NCI-H2029 (cell line): ENCODE data around the gene RGS21.
"Not testable (repeated sequence)": the region's sequence is repeated elsewhere in the genome, so short reads cannot be mapped to it uniquely, and the experiment has no call there.

Experiments used
- DNase-seq: peaks from one replicate; lab custom pipeline; 2025; lab: John Stamatoyannopoulos, UW

RGS21 gene, protein sequence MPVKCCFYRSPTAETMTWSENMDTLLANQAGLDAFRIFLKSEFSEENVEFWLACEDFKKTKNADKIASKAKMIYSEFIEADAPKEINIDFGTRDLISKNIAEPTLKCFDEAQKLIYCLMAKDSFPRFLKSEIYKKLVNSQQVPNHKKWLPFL

GRCh38 chr1:192316942-192317450 lies at the start of gene RGS21:
Gene RGS21, plus strand, starts transcription at chr1:192316992. Its CDS starts 26,045 bp downstream, at chr1:192343037.
- DNase-seq: no peak

GRCh38 chr1:192268468-192269052 lies 48.2 kb upstream of the RGS21 start:
- DNase-seq: no peak

DNA sequence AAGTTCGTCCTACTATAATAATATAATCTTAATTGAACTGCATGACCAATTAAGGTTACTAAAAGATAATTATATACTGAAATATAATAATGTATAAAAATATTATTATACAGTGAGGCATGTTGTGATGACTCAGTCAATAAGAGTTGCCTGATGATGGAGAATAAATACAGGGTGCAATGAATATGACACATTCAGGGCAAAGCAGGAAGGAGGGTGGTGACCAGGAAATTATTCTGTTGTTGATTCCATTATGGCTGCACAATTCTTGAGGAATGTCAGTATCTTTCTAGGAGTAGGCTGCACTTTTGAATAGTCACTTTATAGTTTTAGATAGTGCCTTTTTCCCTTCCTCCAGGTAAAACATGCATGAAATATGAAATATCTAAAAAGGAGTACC lies 46.4 kb upstream of the RGS21 start:
- no peak for DNase-seq

DNA sequence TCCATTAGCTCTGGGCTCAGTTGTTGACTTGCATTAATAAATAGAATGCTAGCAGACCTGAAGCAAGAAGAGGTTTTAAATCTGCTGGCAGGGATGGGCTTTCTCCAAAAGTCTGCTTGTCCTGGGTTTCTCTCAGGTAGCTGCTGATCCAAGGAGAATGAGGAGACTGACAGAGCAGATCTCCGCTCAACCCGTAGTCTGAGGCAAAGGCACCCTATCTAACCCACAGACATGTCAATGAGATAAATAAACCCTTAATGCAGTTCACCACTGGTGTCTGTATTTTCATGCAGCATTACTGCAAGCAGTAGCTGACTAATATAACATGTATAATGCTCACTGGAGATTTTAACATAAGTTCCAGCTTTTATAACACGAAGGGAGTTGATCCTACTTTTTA lies 44.1 kb upstream of the RGS21 start:
- DNase-seq: no peak

- DNase-seq: no peak
These were observed 42.2 kb upstream of the RGS21 start for GRCh38 chr1:192274588-192274987.

DNA sequence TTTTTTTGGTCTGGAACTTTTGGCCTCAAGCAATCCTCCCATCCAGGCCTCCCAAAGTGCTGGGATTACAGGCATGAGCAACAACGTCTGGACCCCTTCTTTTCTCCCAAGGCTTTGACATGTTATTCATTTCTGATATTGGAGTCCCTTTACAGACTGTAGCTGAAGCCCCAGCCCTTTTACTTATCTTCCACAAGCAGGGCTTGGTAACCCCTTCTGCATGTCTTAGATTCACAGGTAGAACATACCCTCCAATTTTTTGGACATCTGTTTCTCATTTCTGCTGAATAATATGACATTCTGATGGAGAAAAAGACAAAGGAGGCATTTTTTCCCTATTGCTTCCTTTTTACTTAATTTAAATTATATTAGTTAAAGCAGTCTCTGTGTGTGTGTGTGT lies 39.2 kb upstream of the RGS21 start:
- no peak for DNase-seq

- DNase-seq: no peak
These were observed 31.9 kb upstream of the RGS21 start for GRCh38 chr1:192284927-192285326.

DNA sequence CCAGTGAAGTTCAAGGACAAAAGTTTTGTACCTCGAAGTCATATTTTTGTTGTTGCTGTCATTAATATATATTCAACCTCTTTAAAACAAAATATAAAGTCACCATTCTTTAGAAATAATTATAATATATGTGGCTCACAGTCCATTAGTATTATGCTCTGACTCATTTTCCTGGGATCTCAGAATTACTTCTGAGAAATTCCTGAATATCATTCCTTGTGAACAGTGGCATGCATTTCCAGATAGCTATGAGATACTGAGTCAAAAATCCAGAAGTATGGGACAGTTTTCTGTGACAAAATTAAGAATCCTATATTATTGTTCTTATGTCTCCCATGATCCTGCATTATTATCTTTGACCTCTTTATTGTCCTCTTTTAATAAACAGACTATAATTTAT lies 13.8 kb upstream of the RGS21 start:
- no peak for DNase-seq

DNA sequence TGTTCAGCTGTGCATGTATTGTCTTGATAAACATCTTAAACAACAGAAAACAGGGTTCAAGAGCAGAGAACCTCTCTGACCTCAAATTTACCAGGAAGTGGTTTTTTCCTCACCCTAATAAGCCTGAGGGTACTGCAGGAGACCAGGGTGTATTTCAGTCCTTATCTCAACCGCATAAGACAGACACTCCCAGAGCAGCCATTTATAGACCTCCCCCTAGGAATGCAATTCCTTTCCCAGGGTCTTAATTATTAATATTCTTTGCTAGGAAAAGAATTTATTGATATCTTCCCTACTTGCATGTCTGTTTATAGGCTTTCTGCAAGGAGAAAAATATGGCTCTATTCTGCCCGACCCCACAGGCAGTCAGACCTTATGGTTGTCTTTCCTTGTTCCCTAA lies 8.5 kb upstream of the RGS21 start:
- DNase-seq: not testable (repeated sequence)

- no peak for DNase-seq
These were observed 5.5 kb upstream of the RGS21 start for GRCh38 chr1:192311281-192311680.

DNA sequence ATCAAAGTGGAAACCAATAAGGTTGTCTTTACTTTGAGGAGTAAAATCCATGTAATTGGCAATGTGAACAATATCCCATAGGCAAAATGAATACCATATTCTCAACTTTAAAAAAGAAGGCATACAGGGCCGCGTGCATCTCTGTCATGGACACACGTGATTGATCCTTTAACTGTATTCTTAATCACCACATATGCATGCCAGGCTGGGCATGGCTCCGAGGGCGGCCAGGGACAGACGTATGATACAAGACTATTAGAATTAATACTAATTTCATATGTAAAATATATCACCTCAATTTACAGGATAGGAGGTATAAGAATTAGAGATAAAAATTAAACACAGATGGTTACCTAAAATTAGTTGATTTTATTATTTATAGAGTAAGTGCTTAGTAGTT lies 11.2 kb downstream of the RGS21 start:
- no peak for DNase-seq

- DNase-seq: no peak
These were observed 26.1 kb downstream of the RGS21 start for GRCh38 chr1:192342842-192343241.

- no peak for DNase-seq
These were observed 26.6 kb downstream of the RGS21 start for GRCh38 chr1:192343344-192343743.

DNA sequence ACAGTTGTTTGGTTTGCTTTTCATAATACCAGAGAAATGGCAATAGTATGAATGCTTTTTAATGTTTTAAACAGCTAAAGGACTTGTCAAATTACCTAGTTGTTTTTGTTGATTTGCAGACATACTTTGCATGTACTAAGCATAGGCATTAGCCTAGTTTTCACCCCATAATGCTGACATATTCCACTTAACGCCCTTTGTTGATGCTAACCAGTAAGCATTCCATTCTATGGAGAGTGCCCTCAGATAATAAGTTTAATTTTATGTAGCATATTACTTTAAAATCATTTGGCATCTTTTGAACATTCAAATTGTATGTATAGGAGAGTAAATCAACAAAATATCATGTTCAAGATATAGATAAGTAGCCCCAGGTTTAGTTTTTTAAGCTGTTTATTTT lies 32.5 kb downstream of the RGS21 start:
- no peak for DNase-seq

DNA sequence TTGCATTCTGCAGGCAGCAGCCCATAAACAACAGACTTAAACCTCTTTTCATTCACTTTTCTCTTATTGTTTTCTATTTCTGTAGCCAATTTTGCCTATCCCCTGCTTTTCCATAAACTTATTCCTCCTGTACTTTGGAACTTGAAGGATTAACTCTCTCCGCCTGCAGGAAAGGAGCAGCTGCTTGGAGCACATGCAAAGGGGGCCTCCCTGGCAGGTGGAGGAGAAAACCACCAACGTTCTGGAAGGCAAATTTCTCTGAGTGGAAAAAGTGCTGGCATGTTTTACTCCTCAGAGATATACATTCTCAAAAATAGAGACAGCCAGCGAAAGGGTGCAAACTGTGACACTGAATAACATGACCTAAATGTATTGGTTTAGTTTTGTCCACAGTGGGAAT lies 33.6 kb downstream of the RGS21 start:
- no peak for DNase-seq

DNA sequence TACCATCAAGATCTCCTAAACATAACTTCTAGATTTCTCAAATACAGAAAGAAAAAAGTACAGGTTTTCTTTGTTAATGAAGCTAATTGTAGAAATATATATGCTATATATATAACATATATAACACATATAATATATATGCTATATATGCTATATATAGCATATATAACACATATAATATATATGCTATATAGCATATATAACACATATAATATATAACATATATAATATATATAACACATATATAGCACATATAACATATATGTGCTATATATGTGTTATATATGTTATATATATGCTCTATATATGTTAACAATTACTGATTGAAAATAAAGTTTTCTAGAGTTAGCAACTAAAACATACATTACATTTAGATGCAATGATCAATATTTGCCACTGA lies 34.8 kb downstream of the RGS21 start:
- DNase-seq: no peak

DNA sequence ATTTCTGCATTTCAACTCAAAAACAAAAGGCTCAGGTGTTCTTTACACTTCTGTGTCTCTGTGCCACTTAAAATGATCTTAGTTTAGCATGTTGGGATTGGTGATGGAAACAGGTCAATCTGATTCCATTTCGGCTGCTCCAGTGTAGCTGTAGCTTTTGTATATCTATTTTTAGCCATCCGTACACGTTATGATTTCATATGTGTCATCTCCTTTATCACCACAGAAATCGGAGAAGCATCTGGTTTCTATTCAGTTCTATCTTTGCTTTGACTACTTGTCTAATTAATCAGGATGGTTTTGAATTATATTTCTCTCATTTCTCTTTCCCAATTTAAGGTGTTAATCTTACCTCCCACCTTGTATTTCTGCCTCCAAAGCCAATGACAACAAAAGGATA lies 41.1 kb downstream of the RGS21 start:
- no peak for DNase-seq

DNA sequence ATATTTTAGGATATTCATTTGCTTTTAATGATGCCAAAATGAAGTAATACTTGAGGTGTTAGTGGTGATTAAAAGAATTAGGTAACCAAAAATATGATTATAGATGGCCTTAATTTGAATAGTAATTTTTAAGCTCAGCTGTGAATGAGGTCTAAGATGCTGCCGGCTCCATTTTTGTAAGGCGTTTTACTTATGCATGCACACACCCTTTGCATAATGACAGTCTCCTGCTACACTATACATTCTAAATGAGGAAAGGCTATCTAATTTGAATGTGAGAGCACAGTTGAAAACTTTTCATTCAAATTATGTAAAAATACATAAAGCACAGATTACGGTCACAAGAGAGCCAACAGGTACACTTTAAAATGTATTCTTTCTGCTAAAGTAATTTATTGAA lies 41.6 kb downstream of the RGS21 start:
- no peak for DNase-seq

DNA sequence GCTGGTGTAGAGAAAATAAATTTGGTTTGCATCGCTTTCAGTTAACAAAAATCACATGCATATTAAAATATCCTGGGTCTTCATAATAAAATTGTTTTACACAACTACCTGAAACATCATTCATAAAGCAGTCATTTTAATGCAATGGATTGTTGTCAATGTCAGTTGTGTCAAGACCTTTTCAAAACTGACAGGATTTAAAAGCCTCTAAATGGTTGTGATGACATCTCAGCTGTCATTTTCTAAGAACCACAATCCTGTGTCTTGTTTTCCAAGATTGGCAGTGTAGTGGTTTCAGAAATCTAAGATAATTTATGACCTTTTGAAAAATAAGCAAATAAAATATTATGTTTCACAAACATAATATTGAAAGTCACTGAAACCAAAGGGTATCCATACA lies 42.0 kb downstream of the RGS21 start:
- no peak for DNase-seq

DNA sequence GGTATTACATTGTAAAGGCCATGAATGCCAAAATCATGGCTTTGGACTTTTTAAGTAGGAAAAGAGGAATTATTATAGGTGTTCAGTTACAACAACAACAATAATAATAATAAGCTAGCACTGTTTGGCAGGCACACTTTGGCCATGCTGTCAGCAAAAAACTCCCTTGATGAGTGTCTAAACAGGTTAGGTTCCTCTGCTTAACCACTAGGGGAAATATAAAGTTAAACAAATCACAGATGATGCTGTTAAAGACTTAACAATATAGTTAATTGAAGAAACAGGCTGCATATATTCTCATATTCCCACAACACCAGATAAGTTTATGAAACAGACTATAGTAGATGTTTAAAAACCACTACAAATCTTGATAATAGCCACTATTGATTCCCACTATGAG lies 46.4 kb downstream of the RGS21 start:
- DNase-seq: no peak

GRCh38 chr1:192367436-192367835 lies 50.6 kb downstream of the RGS21 start:
- no peak for DNase-seq

GRCh38 chr1:192375306-192375705 lies 58.5 kb downstream of the RGS21 start:
- DNase-seq: no peak

DNA sequence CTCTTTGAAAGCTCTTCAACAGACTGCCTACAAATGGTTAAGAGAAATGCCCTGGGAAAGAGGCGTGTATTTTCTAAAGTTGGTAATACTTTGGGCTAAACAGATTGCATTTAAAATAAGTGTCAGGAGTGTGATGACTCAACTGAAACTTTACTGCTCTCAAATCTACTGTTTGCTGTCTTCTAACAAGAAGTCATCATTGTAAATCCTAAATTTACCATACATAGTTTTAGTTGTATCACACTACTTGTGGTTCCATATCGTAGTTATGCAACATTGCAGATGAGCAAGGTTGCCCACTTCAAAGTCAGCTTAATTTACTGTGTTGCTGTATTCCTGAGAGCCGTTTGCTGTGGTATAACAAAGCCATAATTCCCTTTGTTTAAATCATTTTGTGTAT lies 59.6 kb downstream of the RGS21 start:
- no peak for DNase-seq

- DNase-seq: no peak
These were observed 61.5 kb downstream of the RGS21 start for GRCh38 chr1:192378276-192378675.
